HTR-8/SVneo (cell line): ENCODE data around the gene TAF1B.
A peak's percentile ranks its signal among the peaks of the same experiment; 100 is the strongest.
"Not testable (repeated sequence)": the region's sequence is repeated elsewhere in the genome, so short reads cannot be mapped to it uniquely, and the experiment has no call there.

ENCODE experiments used
- DNase-seq: peaks from one replicate; pipeline ENCODE4 v3.0.0; 2011; ENCODE audit warnings: low spot score, mixed read lengths; ENCODE audit not compliant: insufficient read length
- FAIRE-seq: peaks from 2 replicates; lab custom pipeline; 2011; peaks lifted over from hg19 to GRCh38; lab: Jason Lieb, UNC

TAF1B gene

DNA sequence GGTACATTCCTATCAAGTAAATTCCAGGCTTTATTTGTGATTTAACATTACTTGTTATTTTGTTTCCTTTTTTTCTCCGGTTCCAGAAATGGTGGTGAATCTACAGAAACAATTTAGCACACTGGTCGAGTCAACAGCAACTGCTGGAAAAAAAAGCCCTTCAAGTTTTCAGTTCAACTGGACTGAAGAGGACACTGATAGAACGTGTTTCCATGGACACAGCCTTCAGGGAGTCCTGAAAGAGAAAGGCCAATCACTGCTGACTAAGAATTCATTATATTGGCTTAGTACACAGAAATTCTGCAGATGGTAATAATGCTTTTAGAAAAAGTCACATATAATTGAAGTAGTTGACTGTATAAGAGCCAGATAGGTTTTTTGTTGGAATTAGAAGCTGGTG is 76.2 kb downstream of the TAF1B start:
- FAIRE-seq: no peak
- DNase-seq: no peak

DNA sequence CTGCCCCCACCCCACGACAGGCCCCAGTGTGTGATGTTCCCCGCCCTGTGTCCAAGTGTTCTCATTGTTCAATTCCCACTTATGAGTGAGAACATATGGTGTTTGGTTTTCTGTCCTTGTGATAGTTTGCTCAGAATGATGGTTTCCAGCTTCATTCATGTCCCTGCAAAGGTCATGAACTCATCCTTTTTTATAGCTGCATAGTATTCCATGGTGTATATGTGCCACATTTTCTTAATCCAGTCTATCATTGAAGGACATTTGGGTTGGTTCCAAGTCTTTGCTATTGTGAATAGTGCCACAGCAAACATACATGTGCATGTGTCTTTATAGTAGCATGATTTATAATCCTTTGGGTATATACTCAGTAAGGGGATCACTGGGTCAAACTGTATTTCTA is 83.7 kb downstream of the TAF1B start:
- DNase-seq, FAIRE-seq: not testable (repeated sequence)

- FAIRE-seq: no peak
Measured at GRCh38 chr2:9937258-9937657, 94.0 kb downstream of the TAF1B start.

GRCh38 chr2:9937968-9938367 is 94.7 kb downstream of the TAF1B start:
- DNase-seq: no peak
- FAIRE-seq: no peak

More at GRCh38 chr2:9937258-9937657, 94.0 kb downstream of the TAF1B start:
- no peak for DNase-seq

GRCh38 chr2:9939587-9940485 is 96.6 kb downstream of the TAF1B start:
- no peak for DNase-seq
- no peak for FAIRE-seq

GRCh38 chr2:9941196-9941995 is 98.1 kb downstream of the TAF1B start:
- no peak for FAIRE-seq
- DNase-seq: peak; percentile 48

GRCh38 chr2:9941996-9942390 is 98.7 kb downstream of the TAF1B start:
- FAIRE-seq (no peak), DNase-seq (no peak)

GRCh38 chr2:9944330-9944758 is 101.1 kb downstream of the TAF1B start:
- no peak for DNase-seq
- FAIRE-seq: no peak

DNA sequence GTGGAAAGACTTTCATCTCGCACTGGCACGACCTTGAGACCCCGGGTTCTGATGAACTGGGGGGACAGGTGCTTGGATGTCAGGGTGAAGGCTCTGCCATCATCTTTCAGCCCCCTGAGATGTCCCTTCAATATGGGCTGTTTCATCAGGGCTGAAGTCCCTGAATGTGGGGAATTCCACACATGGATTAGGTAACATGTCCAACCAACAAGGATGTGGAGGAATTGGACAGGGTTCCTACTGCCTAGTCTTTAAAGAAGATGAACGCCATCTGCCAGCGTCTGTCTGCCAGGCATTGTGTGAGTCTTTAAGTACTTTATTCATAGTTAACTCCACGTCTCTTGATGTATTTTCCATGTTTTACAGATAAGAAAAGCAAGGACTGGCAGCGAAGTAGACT is 102.3 kb downstream of the TAF1B start:
- FAIRE-seq (no peak), DNase-seq (no peak)

GRCh38 chr2:9946076-9946475 is 102.8 kb downstream of the TAF1B start:
- DNase-seq: no peak
- no peak for FAIRE-seq

DNA sequence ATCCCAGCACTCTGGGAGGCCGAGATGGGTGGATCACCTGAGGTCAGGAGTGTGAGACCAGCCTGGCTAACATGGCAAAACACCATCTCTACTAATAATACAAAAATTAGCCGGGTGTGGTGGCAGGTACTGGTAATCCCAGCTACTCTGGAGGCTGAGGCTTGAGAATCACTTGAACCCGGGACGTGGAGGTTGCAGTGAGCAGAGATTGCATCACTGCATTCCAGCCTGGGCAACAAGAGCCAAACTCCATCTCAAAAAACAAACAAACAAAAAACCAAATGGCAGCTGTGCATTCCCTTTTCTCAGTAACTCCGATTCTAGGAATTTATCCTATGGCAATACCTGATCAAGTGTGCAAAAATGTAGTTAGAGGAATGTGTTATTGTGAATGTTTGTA is 103.5 kb downstream of the TAF1B start:
- DNase-seq: no peak
- FAIRE-seq: no peak

DNA sequence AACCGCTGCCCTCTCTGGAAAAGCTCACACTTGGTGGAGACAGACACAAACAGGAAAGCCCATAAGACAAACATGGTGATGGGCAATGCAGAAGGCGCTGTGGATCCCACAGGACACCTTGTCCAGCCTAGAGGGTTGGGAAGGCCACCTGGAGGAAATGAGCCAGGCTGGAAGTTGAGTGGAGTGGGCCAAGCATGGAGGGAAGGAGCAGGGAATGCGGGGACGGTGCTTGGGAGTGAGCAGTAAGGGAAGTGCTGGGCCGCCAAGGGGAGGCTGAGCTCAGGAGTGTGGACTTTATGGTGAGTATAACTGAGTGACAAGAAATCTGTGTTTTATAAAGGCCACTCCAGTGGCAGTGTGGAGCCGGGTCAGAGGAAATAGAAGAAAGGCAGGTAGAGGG is 105.4 kb downstream of the TAF1B start:
- FAIRE-seq: no peak

GRCh38 chr2:9949239-9949991 is 106.1 kb downstream of the TAF1B start:
- FAIRE-seq: no peak
- DNase-seq: no peak

More for the DNA sequence above, 105.4 kb downstream of the TAF1B start:
- DNase-seq: no peak

- FAIRE-seq: no peak
- no peak for DNase-seq
Measured at GRCh38 chr2:9949992-9950520, 106.8 kb downstream of the TAF1B start.

- peak; percentile 48 for DNase-seq
- no peak for FAIRE-seq
Measured at GRCh38 chr2:9950521-9951271, 107.4 kb downstream of the TAF1B start.

DNA sequence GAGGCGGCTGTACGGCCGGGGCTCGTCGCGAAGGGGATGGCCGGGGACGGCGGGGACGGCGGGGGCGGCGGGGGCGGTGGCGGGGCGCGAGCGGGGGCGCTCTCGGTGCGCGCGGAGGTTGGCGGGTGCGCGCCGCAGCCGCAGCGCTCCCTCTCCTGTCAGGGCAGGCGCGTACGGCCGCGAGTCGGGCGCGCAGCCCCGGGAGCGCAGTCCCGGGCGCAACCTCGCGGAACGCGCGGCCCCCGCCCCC is 107.9 kb downstream of the TAF1B start:
- DNase-seq (no peak), FAIRE-seq (peak; percentile 44)

- DNase-seq (peak; percentile 95), FAIRE-seq (no peak)
Measured at GRCh38 chr2:9951522-9952285, 108.4 kb downstream of the TAF1B start, which contains the start of gene GRHL1. Gene GRHL1 (plus strand): TSS chr2:9951693. CDS start chr2:9951834, 141 bp downstream.

- no peak for FAIRE-seq
- DNase-seq: no peak
Measured at GRCh38 chr2:9952286-9952737, 109.0 kb downstream of the TAF1B start.
